Left lobe of liver (tissue), 2 donors: ENCODE results near the gene SERPINA1. TPM values are rescaled to one million over a fixed set of nuclear protein-coding genes. Genes with fewer than 3 reads are reported as not detected.
"Not testable (repeated sequence)": the region's sequence is repeated elsewhere in the genome, so short reads cannot be mapped to it uniquely, and the experiment has no call there.

Source experiments
- ATAC-seq: fragments of 200-7000 bp; cut with Tn5 transposase; one replicate; pipeline ENCODE4 v1.9.1; 2020; ENCODE audit warnings: mild to moderate bottlenecking, moderate library complexity
- DNase-seq: peaks from one replicate; pipeline ENCODE4 v3.0.0-alpha.2; 2020; ENCODE audit warnings: low spot score
- total RNA-seq: library from RNA; stranded (reverse); gene quantifications from one replicate; pipeline ENCODE4 v1.2.1, GENCODE V29; 2021
- donor health status: DM: no; HTN: no; CAD: no; lungs with moderate emphysema.
- donor health status: DM: no; HTN: yes; CAD: no.

SERPINA1 gene
- total RNA-seq, 1 donor from 2014 or later: 17,840 TPM

DNA sequence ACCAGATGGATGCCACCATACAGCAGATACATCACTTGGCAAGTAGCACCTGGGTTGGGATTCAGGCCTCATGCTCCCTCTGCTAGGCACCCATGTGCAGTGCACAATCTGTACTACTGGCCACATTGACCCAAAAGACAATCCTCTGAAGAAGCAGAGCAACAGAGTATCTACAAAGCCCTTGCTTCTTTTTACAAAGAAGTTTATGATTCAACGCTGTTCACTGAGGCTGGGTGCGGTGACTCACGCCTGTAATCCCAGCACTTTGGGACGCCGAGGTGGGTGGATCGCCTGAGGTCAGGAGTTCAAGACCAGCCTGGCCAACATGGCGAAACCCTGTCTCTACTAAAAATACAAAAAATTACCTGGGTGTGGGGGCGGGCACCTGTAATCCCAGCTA lies 34.2 kb downstream of the SERPINA1 start:
- DNase-seq, ATAC-seq: not testable (repeated sequence)

DNA sequence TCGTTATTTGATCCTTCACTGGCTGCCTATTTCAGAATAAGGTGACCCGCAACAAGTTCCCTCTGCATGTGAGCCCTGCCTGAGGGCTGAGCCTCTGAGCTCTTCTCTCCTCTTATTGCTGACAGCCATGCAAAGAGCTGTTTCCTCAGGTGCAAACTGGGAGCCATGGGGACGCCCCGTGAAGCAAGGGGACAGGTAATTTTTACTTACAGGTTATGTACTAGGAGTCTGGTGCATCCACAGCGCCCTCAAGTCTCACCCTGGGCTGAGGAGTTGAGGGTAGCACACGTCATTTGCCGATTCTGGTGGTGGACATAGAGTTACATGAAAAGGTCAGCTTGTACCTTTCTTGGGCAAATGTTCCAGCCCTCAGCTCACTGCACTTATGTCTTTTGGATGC lies 39.1 kb downstream of the SERPINA1 start:
- no peak for DNase-seq
- ATAC-seq: no peak

DNA sequence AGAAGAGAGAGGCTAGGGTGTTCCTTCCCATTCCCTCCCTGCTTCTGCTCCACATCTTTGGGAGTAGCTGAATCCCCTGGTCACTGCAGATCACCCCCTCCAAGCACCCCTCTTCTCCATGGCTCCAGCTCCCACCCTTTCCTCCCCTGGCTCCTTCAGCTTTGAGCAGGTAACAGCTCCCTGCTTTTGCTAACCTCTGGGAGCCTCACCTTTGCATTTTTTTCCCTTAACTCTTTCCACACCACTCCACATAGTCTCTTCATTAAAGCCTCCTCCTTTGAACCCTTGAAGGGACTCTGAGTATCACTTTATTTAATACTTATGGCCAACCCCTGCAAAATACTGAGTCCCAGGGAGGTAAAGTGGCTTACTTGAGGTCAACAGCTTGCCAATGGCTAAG lies 39.6 kb downstream of the SERPINA1 start:
- ATAC-seq (no peak), DNase-seq (no peak)

DNA sequence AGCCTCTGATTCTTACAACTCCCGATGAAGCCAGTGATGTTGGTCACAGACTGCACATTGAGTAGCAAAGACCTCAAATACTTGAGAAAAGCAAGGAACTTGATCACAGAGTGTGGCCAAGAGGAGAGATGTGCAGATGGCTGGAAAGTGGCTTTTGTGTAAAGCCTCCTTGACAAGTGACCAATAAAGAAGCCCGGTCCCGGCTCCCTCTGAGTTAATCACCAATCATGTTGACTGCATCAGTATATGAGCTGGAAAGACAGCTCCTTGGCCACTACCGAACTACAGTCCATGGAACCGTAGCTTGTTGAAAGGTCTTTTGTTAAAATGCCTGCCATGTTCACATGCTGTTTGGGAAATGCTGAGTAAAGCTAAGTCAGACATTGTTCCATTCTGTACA lies 41.6 kb downstream of the SERPINA1 start:
- ATAC-seq (no peak), DNase-seq (no peak)

DNA sequence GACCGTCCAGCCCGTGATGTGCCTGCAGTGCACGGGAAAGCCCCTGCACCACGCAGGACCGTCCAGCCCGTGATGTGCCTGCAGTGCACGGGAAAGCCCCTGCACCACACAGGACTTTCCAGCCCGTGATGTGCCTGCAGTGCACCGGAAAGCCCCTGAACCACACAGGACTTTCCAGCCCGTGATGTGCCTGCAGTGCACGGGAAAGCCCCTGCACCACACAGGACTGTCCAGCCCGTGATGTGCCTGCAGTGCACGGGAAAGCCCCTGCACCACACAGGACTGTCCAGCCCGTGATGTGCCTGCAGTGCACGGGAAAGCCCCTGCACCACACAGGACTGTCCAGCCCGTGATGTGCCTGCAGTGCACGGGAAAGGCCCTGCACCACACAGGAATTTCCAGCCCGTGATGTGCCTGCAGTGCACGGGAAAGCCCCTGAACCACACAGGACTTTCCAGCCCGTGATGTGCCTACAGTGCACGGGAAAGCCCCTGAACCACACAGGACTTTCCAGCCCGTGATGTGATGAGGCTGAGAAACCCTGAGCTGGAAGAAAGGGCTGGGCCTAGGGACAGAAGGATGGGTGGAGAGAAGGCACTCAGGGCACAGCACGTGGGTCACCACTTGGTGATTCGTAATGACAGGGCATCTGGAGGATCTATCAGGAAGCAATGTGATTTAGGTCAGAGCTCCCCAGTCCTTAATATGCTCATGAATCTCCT lies 42.2 kb downstream of the SERPINA1 start:
- DNase-seq, ATAC-seq: not testable (repeated sequence)

DNA sequence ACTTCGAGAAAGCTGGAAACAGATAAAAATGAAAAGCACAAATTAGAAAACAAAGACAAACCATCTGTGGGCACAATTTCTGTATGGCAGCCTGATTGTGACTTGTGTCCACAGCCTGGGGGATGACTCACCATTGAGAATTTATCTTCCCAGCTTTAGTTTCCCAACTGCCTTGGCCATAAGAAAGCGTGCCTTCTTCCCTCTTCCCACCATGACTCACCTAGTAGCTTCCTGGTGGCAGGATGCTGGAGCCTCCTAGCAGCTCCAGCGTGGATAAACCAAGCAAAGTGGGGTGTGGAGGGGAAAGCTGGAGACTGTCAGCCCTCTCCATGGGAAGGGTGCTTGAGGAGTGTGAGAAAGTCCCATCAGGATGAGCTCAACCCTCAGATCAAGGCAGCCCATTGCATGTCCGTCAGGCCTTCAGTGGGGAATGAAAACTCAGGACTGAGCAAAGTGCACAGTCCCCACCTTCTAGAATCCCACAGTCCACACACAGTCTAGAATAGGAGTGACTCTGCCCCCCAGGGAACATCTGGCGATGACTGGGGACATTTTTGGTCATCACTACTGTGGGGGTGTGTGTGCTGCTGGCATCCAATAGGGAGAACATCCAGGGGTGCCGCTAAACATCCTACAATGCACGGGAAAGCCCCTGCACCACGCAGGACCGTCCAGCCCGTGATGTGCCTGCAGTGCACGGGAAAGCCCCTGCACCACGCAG lies 42.9 kb downstream of the SERPINA1 start:
- ATAC-seq: no peak

DNA sequence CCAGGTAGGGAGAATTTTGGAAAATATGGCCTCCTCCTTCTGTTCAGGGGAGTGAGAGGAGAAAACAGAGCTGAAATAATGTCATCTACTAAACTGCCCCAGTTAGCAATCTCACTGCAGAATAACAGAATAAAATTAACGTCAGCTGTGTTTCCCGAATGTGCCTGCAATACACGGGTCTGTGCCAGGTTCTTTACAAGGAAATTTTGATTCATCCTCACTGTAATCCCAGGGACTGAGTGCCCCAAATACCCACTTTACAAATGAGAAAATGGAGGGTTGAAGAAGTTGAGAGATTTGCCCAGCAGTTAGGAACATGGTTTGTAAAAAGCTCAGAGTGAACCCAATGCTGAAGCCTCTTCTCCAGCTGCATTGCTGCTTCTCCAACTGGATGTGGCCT lies 44.0 kb downstream of the SERPINA1 start:
- ATAC-seq: no peak
- DNase-seq: no peak

More for the DNA sequence above, 42.9 kb downstream of the SERPINA1 start:
- DNase-seq: no peak

DNA sequence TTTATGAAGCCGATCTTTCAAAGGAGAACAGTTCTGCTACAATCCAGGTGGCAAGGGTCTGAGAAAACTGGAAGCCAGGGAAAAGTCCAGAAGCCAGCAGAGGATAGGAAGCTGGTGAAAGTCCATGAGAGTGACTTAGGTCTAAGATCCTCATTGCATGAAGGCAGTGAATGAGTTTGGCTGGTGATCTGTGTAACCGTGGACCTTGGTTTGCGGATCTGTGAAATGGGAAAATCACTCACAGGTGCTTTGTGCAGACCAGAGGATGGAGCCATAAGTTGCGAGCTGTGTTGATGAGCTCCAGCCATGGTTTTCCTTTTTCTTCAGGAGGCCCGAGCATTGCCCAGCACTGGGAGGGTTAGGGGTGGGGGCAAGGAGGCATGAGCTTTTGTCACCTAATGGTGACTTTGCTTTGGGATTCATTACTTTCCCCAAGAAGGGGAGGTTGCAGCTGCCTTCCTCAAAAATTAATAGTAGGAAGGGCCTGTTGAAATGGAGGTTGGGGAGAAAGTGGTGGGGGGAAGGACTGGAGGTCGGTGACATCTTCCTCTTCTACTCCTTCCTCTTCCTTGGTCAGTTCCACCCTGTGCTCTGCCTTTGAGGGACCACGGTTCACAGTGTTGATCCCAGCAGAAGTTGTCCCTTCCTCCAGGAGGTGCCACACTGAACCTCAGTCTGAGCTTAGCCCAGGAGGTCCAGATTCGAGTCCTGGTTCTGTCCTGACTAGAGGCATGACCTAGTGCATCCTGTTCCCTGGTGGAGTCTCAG lies 45.0 kb downstream of the SERPINA1 start:
- ATAC-seq (no peak), DNase-seq (no peak)

DNA sequence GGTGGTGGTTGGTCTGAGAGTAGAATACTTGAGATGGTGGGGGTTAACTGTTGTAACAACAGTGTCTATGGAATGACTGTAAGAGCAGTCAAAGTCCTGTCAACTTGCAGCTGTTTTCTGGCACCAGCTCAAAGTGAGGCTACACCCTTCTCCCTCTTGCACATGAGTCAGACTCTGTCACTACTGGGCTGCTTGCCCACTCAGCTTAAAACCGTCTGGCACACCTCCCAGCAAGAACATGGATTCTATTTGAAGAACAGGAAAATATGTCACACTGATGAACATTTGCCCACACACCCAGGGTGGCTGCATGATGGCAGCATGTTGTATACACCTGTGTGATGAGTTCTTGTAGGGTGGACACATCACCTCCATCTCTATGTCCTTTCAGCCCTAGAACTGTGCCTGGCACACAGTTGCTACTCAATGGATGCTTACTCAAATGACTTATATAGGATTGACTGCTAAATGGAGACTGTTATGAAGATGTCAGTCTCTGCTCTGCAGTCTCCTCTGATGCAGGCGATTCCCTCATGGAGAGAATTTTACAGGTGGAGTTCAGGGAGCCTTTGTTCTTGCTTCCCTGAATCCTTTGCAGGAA lies 46.0 kb downstream of the SERPINA1 start:
- peak; percentile 92 for DNase-seq
- ATAC-seq: peak; percentile 70

DNA sequence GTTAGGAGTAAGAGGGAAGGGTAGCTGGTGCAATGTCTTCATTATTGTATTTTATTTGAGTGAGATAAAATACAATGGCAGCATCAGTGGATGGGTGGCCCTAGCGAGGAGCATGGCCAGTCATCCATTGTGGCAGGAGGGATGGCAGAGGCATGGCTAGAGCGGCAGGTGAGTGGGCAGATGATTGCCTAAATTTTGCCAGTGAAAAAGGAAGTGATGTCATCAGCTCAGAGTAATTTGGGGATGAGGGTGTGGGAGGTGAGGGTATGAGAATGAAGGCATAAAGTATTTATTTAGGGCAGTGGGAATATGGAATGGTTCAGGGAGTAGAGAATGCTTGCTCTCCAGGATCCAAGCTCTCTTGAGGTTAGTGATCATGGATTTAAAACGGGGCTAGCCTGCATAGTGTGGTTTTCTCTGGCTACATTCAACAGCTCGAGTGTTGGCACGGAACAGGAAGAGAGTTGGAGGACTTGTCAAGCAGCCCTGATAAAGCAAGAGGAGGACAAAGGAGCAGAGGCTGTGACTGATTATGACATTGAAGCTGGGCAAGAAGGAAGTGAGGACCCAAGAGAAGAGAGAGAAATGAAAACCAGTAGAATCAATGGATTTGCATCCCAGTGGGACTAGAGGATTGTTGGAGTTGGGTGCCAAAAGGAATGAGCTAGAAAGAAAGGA lies 46.6 kb downstream of the SERPINA1 start:
- no peak for ATAC-seq
- no peak for DNase-seq

DNA sequence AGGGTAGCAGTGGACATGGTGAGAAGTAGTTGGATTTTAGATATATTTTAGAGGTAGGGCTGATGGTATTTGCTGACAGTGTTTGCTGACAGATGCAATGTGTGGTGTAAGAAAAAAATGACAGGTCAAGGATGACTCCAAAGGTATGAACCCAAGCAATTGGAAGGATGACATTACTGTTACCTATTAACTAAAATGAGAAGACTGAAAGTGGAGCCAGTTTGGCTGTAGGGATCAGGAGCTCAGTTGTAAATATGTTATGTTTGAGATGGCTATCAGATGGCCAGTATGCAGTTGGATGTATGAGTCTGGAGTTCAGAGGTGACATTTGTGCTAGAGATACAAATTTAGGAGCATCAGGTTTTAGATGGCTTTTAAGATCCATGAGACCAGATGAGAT lies 47.9 kb downstream of the SERPINA1 start:
- peak; percentile 75 for ATAC-seq

DNA sequence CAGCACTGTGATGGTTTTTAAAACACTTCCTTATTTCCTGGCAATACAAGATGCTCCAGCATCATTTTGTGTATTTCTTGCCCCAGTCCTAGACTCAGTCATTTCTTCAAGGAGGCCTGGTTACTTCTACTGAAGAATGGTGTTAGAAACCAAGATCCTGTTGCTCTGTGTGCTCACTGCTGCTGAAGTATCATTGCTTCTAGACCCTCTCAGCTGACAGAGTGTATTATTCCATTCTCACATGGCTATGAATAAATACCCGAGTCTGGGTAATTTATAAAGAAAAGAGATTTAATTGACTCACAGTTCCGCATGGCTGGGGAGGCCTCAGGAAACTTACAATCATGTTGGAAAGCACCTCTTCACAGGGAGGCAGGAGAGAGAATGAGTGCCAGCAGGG lies 50.4 kb downstream of the SERPINA1 start:
- DNase-seq: no peak
- no peak for ATAC-seq

More for the DNA sequence above, 47.9 kb downstream of the SERPINA1 start:
- DNase-seq: no peak

DNA sequence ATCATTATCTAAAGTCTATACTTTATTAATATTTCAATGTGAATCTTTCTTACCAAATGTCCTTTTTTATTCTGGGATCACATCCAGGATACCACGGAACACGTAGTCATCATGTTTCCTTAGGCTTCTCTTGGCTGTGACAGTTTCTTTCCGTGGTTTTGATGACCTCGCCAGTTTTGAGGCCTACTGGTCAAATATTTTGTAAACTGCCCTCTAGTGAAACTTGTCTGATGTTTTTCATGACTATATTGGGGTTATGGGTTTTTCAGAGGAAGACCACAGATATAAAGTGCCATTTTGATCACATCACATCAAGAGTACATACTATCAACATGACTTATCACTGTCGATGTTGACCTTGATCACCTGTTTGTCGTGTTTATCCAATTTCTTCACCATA lies 51.1 kb downstream of the SERPINA1 start:
- ATAC-seq (peak; percentile 30), DNase-seq (no peak)

DNA sequence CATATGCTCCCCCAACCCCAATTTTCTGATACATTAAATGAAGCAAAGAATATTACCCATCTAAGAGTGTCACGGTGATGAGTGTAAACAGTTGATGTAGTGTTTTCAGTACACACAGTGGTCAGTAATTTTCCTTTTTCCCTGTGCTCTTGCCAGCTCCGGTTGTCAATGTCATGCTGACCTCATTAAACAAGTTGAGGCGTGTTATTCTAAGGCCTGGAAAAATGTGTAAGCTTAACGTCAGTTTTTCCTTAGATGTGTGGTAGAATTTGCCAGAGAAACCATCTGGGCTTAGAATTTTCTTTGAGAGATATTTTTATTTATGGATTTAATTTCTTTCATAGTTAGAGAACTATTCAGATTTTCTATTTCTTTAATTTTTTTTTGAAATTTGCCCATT lies 53.5 kb downstream of the SERPINA1 start:
- DNase-seq (no peak), ATAC-seq (no peak)

DNA sequence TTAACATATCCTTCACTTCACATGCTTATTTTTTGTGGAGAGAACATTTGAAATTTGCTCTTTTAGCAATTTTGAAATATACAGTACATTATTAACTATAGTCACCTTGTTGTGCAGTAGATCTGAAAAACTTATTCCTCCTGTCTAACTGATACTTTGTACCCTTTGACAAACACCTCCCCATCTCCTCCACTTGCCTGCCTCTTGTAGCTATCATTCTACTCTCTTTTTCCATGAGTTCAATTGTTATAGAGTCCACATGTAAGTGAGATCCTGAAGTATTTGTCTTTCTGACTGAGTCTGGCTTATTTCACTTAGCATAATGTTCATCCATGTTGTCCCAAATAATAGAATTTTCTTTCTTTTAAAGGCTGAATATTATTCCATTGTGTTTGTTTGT lies 55.8 kb downstream of the SERPINA1 start:
- no peak for ATAC-seq

DNA sequence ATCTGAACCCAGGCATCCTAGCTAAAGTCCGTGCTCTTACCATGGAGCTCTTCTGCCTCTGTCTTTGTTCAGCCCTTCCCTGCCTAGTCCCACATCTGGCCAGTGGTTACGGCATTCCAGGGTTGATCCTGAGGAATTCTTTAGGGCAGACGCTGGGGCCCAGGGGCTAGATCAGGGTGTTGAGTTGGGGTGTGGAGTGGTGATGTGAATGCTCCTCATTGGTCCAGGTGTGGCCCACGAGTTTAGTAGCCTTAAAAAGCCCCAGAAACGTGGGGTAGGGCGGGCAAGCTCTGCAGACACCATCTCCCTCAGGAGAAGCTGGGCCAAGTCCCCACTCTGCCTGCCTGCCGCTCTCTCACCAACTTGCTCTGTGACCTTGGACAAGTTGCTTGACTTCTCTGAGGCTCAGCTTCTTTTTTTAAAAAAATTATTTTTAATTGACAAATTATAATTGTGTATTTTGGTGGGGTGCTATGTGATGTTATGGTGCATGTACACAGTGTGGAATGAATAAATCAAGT lies 56.3 kb downstream of the SERPINA1 start:
- DNase-seq: no peak
- ATAC-seq: no peak

More for the DNA sequence above, 55.8 kb downstream of the SERPINA1 start:
- DNase-seq: no peak

DNA sequence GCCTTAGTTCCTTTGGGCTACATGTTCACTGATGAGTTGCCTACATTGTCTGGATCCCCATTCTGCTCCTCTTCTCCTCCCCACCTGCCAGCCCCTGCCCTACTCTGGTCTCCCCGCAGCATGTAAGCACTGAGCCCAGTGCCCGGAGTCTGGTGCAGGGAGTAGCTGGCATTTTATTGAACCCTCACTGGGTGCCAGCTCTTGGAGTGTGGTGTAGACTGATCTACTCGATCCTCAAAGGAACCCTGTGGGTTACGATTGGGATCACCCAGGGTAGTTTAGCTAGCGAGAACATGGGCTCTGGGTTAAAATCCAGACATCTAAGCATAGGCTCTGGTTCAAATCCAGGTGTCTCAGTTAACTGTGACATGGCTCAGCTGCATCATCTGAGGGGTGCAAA lies 56.9 kb downstream of the SERPINA1 start:
- DNase-seq (no peak), ATAC-seq (no peak)

DNA sequence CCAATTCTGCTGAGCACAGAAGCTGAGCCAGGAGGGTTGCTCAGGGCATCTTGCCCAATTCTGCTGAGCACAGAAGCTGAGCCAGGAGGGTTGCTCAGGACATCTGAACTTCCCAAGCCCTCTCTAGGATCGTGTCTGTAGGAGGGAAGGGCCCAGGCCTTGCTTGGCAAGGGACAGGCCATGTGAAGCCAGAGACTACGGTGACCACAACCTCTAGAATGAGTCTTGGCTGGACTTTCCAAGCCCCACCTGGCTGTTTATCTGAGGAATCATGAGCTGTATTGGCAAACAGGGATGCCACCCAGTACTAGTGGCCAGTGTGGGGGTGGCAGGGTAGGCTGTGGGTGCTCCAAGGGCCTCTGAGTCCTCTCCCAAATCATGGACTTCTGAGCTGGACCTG lies 57.5 kb downstream of the SERPINA1 start:
- ATAC-seq: peak; percentile 88
- peak; percentile 83 for DNase-seq

DNA sequence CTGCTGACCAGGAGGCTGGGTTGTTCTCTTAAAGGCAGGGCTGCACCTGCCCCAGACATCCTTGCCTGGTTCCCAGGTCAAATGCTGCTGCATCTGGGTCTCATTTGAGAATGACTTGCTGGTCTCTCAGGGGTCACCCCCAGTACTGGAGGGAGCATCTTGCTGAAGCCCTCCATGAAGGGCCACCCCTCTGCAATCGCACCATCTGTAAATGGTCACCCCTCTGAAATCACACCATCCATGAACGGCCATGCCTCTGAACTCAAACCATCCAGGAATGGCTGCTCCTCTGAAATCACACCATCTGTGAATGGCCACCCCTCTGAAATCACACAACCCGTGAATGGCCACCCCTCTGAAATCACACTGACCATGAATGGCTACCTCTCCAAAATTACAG lies 58.0 kb downstream of the SERPINA1 start:
- DNase-seq (no peak), ATAC-seq (peak; percentile 7)

DNA sequence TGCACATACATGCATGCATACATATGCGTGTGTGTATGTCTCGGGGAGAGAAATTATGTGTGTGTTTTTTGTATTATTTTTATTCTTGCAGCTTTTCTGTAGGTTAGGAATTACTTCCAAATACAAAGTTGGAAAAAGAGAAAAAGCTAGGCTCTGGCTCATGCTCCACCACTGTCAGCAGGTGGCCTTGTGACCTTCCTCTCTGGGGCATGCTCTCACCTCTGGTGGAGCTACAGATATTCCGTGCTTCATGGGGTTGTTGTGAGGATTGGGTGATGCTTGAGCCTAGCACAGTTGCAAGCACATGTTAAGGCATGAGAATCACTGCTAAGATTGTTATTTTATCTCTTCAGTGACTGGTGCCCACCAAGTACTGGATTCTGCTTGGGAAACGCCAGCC lies 58.5 kb downstream of the SERPINA1 start:
- peak; percentile 49 for DNase-seq
- ATAC-seq: peak; percentile 62
